H1 (cell line): ENCODE results near the gene CSKMT. TPM values are rescaled to one million over a fixed set of nuclear protein-coding genes. Genes with fewer than 3 reads are reported as not detected.

ENCODE experiments used
- CHD7 ChIP-seq: fragments of 300-600 bp; sonication (generic); IDR thresholded peaks from 2 replicates; pipeline ENCODE4 v1.7.1; 2012; ENCODE audit warnings: low read length, moderate library complexity, mild to moderate bottlenecking, inconsistent platforms; ENCODE audit not compliant: insufficient replicate concordance
- polyA plus RNA-seq, 7 experiments: library from polyadenylated mRNA; depleted of rRNA in 3 of 7; stranded (reverse) in 5 of 7; unstranded in 2 of 7; fragments of >200 nt in 5 of 7; fragments of 200-250 nt in 2 of 7; gene quantifications; 1 replicate in 5 of 7; 2 replicates in 1 of 7; 4 replicates in 1 of 7; pipeline versions ENCODE4 v1.2.1 to v1.2.3, GENCODE V29; 2011 to 2013; ENCODE audit warnings: missing spikeins in 2 of 7, mixed read lengths in 2 of 7
- total RNA-seq: library from RNA; stranded (reverse); fragmentation: NEBNext Ultra II Directional; extraction: Animal tissue kit (Norgen Biotek cat#: 25700); gene quantifications from 2 replicates; pipeline ENCODE4 v1.2.1, GENCODE V29; 2021

CSKMT gene
- total and polyA plus RNA-seq, 2 of the 8 experiments (the other 6 are each of a cell fraction or from before 2014, with no cell fraction given): 12.0 to 66.1 TPM

GRCh38 chr11:62627713-62628112 is 37.4 kb upstream of the CSKMT start (continued):
- TF ChIP-seq CHD7: no peak
